ENCODE data around the gene METRNL.
"Not testable (repeated sequence)": the region's sequence is repeated elsewhere in the genome, so short reads cannot be mapped to it uniquely, and the experiment has no call there.

The METRNL gene

DNA sequence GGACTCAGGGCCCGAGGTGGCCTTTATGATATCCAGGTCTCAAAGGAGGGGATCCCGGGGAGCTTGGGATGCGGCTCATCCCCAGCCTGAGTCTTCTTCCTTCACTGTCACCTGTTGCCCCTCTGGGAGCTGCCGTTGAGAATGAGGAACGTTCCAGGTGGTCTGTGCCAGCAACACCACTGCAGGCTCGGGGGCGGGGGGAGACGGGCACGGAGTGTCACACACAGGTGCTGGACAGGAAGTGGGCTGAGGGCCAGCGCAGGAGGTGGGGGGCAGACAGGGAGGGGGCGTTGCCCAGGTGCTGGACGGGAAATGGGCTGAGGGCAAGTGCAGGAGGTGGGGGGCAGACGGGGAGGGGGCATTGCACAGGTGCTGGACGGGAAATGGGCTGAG is 28.2 kb downstream of the METRNL start:
- DNase-seq (ENCODE audit: low read depth) = no peak

DNA sequence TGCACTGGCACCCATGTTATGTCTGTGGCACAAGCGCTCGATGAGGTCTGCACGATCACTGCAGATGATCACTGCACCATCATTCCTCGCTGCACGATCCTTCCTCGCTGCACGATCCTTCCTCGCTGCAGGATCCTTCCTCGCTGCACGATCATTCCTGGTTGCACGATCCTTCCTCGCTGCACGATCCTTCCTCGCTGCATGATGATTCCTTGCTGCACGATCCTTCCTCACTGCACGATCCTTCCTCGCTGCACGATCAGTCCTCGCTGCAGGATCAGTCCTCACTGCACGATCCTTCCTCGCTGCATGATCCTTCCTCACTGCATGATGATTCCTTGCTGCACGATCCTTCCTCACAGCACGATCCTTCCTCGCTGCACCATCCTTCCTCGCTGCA is 29.3 kb downstream of the METRNL start:
- no peak for DNase-seq (ENCODE audit: low read depth)

DNA sequence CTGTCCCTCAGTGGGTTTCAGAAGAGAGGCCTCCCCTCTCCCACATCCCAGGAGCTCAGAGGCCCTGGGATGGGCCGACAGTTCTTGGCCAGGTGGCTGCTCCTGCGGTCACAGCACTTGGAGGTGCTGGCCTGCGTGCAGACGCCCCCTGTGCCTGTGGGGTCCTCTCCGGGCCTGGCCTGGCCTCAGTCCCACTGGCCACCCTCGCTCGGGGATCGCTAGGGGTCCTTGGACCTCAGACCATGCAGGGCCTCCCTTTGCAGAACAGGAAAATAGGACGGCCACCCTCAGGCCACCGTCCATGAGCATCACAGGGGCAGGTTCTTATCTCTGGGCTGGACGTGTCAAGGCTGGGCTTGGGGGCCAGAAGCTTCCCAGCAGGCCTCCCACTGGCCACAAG is 30.0 kb downstream of the METRNL start:
- no peak for DNase-seq (ENCODE audit: low read depth)

- DNase-seq (ENCODE audit: low read depth) = no peak
These were observed 30.6 kb downstream of the METRNL start for GRCh38 chr17:83109793-83110645.

DNA sequence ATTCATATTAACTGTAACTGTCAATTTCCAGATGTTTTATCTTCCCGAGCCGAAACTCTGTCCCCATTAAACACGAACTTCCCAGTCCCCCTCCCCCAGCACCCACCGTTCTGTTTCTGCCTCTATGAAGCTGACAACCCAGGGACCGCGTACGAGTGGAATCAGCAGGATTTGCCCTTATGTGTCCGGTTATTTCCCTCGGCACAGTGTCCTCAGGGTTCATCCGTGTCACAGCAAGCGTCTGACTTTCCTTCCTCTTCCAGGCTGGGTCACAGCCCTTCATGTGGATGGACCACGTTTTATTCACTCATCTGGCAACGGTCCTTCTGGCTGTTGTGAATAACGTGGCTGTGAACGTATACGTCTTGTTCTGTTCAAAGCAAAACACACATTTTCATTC is 31.3 kb downstream of the METRNL start:
- no peak for DNase-seq (ENCODE audit: low read depth)

DNA sequence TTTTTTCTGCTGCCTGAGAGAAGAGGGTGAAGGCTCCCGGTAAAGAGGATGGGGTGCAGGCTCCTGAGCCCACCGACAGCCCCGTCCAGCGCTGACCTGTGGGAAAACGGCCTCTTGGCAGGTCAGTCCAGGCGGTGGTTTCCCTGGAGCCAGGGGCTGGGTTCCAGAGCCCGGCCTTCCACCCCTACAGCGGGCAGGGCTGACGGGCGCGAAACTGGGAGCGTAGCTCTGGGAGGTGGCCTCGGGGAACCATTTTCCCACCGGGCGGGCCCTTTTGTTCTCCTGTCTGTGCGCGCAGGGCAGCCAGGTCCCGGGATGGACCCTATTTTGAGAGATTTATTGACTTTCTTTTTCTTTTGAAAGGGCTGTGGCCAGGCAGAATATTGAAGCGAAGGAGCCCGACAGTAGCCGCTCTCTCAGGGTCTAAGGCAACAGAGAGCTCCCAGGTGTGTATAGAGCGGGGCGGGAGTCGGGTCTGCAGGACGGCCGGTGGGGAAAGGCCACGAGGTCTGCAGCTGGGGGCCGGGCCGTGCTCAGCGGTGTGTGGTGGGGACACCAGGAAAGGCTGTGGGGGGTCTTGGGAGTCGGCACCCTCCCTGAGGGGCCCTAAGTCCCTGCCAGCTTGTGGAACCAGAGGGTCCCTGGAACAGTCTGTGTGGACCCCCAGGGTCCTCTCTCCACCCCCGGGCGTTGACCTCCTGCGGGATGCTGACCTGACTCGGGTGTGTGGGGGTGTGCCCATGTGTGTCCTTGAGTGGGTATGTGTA is 32.3 kb downstream of the METRNL start:
- no peak for DNase-seq (ENCODE audit: low read depth)

GRCh38 chr17:83113381-83113780 is 34.0 kb downstream of the METRNL start:
- DNase-seq (ENCODE audit: low read depth) = no peak

DNA sequence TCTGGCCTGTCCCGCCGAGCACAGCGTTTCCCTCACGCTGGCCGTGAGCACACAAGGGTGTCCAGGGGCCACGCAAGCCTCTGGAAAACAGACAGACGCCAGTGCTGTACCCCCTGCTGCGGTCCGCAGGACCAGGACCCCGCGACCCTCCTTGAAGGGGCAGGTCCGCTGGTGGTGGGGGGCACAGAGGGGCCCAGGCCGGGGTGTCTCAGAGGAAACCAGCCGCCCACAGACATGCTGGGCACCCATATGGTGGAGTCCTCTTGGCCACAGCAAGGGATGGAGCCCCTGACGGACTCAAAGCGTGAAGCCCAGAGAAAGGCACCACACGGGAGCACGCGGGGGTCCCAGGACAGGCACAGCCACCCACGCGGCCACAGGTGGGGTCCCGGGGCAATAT is 34.4 kb downstream of the METRNL start:
- no peak for DNase-seq (ENCODE audit: low read depth)

DNA sequence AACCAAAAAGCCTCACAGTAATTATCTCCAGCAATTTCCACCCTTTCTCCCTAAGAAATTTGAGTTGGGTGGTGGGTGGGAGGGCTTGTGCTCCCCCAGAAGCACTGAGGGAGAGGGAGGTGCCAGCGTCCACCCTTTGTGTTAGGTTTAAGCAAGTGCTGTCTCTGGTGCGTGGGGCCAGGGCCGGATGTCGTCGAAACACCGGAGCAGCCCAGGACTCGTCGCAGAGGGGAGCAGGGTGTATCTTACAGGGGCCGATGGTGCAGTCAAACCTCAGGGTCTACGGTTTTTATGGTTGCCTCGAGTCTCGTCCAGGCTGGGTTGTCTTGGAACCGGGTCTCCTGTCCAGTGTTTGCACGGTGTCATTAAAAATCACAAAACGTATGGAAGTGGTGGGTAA is 35.3 kb downstream of the METRNL start:
- no peak for DNase-seq (ENCODE audit: low read depth)

- no peak for DNase-seq (ENCODE audit: low read depth)
These were observed 35.8 kb downstream of the METRNL start for GRCh38 chr17:83115202-83115651.

- no peak for DNase-seq (ENCODE audit: low read depth)
These were observed 36.4 kb downstream of the METRNL start for GRCh38 chr17:83115832-83116231.

- no peak for DNase-seq (ENCODE audit: low read depth)
These were observed 36.9 kb downstream of the METRNL start for GRCh38 chr17:83116311-83116771.

GRCh38 chr17:83116783-83117555 is 37.6 kb downstream of the METRNL start:
- no peak for DNase-seq (ENCODE audit: low read depth)

GRCh38 chr17:83117583-83117982 is 38.2 kb downstream of the METRNL start:
- no peak for DNase-seq (ENCODE audit: low read depth)

- DNase-seq (ENCODE audit: low read depth) = no peak
These were observed 38.8 kb downstream of the METRNL start for GRCh38 chr17:83118071-83118841.

DNA sequence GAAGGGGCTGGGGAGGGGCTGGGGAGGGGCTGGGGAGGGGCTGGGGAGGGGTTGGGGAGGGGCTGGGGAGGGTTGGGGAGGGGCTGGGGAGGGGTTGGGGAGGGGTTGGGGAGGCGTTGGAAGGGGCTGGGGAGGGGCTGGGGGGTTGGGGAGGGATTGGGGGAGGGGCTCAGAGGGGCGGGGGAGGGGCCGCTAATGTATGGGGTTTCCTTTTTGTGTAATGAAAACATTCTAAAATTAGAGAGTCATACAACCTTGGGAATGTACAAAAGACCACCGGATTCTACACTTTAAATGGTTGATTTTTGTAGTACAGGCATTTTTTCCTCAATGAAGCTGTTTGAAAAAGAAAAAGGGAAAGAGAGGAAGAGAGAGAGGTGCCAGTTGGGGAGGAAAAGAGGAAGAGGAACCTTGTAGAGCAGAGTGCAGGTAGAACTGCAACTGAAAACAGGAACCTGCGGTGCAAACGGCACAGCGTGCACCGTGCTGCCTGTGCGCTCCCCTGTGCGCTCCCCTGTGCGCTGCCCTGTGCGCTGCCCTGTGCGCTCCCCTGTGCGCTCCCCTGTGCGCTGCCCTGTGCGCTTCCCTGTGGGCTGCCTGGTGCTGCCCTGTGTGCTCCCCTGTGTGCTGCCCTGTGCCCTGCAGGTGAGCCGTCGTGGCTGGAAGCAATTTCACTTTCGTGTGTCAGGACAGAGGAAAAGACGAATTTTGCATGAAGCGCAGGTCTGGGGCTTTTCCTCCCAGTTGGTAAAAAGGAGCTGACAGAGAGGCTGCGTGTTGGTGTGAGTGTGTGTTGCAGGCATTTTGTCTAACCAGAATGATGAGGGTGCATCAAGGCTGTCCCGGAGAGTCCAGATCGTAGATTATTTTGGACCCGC is 40.8 kb downstream of the METRNL start:
- no peak for DNase-seq (ENCODE audit: low read depth)

- DNase-seq (ENCODE audit: low read depth) = not testable (repeated sequence)
These were observed 42.1 kb downstream of the METRNL start for GRCh38 chr17:83121473-83121872.

GRCh38 chr17:83121921-83122820 is 42.8 kb downstream of the METRNL start:
- DNase-seq (ENCODE audit: low read depth) = no peak

DNA sequence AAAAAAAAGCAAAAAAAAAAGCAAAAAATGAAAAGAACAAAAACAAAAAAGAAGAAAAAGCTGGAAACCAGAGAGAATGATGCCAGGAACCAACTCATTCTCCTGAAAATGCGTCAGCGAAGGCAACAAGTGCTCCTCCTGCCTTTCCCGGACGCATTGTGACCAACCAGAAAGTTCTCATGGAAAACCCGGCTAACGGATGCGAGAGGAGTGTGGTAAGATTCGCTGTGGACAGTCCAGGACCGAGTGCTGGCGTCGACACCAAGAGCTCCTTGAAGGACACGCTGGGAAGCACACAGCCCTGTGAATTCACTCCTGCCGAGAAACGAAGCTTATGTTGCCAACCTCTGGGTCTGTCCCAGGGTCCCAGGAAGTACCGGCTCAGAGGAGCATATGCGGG is 43.4 kb downstream of the METRNL start:
- no peak for DNase-seq (ENCODE audit: low read depth)

Measured in stimulated activated CD8-positive, alpha-beta memory T cell treated with anti-CD3 and anti-CD28 coated beads, Interleukin-12 subunit alpha, Interleukin-12 subunit beta, amount 100 ng/mL, for 1 hour (primary cell).